ENCODE measurements around the gene DNAJC15. TPM values are rescaled to one million over a fixed set of nuclear protein-coding genes. Genes with fewer than 3 reads are reported as not detected.
A peak's percentile ranks its signal among the peaks of the same experiment; 100 is the strongest.

The DNAJC15 gene
- polyA plus RNA-seq, 1 donor (not counting 4 experiments of a cell fraction or from before 2014, with no cell fraction given): 38.5 TPM

DNA sequence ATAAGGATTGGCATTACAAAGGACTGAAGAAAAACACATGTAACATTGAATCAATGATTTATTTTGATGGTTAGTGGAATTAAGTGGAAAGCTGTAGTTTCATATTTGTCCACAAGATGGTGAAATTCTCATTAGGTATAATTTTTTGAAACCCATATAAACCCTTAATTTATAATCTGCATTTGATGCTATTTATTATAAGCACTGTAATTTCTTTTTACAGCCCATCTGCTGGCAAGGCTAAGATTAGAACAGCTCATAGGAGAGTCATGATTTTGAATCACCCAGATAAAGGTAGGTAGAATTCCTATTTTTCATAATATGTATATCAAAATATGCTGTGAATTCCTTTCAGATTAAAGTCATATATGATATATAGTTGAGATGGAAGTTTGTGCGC is 62.2 kb downstream of the DNAJC15 start:
- no peak for TF ChIP-seq EZH2 (IDR thresholded peaks at IDR 0.05; ENCODE audit: low read length)
- TF ChIP-seq, protein P1, sequence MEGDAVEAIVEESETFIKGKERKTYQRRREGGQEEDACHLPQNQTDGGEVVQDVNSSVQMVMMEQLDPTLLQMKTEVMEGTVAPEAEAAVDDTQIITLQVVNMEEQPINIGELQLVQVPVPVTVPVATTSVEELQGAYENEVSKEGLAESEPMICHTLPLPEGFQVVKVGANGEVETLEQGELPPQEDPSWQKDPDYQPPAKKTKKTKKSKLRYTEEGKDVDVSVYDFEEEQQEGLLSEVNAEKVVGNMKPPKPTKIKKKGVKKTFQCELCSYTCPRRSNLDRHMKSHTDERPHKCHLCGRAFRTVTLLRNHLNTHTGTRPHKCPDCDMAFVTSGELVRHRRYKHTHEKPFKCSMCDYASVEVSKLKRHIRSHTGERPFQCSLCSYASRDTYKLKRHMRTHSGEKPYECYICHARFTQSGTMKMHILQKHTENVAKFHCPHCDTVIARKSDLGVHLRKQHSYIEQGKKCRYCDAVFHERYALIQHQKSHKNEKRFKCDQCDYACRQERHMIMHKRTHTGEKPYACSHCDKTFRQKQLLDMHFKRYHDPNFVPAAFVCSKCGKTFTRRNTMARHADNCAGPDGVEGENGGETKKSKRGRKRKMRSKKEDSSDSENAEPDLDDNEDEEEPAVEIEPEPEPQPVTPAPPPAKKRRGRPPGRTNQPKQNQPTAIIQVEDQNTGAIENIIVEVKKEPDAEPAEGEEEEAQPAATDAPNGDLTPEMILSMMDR (optimal IDR thresholded peaks at IDR 0.05 in 1 of 3, IDR thresholded peaks at IDR 0.05 in 1 of 3, conservative IDR thresholded peaks at IDR 0.05 in 1 of 3; ENCODE audit: extremely low read depth in 1 of 3, insufficient read depth in 2 of 3, low read length in 3 of 3): peak in 1 of 3 experiments; percentile 40
- DNase-seq (ENCODE audit: low read depth, low spot score) (no peak), FAIRE-seq (no peak)
- no peaks in the 10 kb centered on the region for H3K4me1 ChIP-seq (ENCODE audit: control insufficient read depth, extremely low read depth, insufficient read depth, low read length)
- H3K36me3 ChIP-seq (ENCODE audit: control insufficient read depth in 2 of 2, extremely low read depth in 1 of 2, insufficient read depth in 2 of 2, low read length in 2 of 2): no peaks in the 10 kb centered on the region
- dilution Hi-C loops (cut with MboI; ENCODE audit: extremely low pct_ligation_motif_present, low sequenced_read_pairs): no loop called here
- H3K27ac ChIP-seq (ENCODE audit: control insufficient read depth, insufficient read depth, low read length): no peak overlapping the region
- no peaks in the 10 kb centered on the region for H3K27me3 ChIP-seq (ENCODE audit: control insufficient read depth, extremely low read depth, insufficient read depth, low read length)
- H2AFZ ChIP-seq (ENCODE audit: control insufficient read depth, low read length): no peak overlapping the region
- H3K9me1 ChIP-seq (ENCODE audit: control insufficient read depth, extremely low read depth, insufficient read depth, low read length): no peaks in the 10 kb centered on the region
- no peak overlapping the region for H3K4me2 ChIP-seq (ENCODE audit: control insufficient read depth, extremely low read depth, insufficient read depth, low read depth, low read length)
- H3K9me3 ChIP-seq (ENCODE audit: control insufficient read depth, low read depth, low read length): no peaks in the 10 kb centered on the region
- H4K20me1 ChIP-seq (ENCODE audit: control insufficient read depth, extremely low read depth, insufficient read depth, low read length): no peaks in the 10 kb centered on the region
- H3K9ac ChIP-seq (ENCODE audit: control insufficient read depth, extremely low read depth, insufficient read depth, low read length): no peak overlapping the region
- H3K4me3 ChIP-seq (ENCODE audit: control insufficient read depth in 2 of 3, extremely low read depth in 1 of 3, insufficient read depth in 2 of 3, low read depth in 1 of 3, low read length in 3 of 3): no peak overlapping the region
- H3K79me2 ChIP-seq (ENCODE audit: control insufficient read depth, insufficient read depth, low read length): no peaks in the 10 kb centered on the region

DNA sequence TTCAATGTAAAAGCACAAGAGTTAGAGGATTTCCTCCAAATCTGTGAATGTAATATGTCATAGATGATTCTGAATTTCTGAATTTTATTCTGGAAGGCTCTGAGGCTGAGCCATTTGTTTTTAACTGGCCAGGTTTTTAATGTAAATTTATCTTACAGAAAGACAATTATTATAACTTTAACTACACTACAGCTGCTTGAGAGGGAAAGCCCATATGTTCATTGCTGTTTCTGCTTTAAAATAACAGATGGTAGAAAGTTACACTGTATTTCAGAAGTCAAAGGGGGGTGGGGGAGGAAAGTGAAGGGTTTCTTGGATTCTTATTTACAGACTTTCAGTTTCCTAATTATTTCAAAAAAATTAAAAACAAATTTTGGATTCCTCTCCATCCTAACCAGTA is 62.8 kb downstream of the DNAJC15 start:
- TF ChIP-seq, protein P1 (optimal IDR thresholded peaks at IDR 0.05 in 1 of 3, IDR thresholded peaks at IDR 0.05 in 1 of 3, conservative IDR thresholded peaks at IDR 0.05 in 1 of 3; ENCODE audit: extremely low read depth in 1 of 3, insufficient read depth in 2 of 3, low read length in 3 of 3): no peak
- TF ChIP-seq EZH2 (IDR thresholded peaks at IDR 0.05; ENCODE audit: low read length): no peak
- H3K9me3 ChIP-seq (ENCODE audit: control insufficient read depth, low read depth, low read length): no peaks in the 10 kb centered on the region
- H3K36me3 ChIP-seq (ENCODE audit: control insufficient read depth in 2 of 2, extremely low read depth in 1 of 2, insufficient read depth in 2 of 2, low read length in 2 of 2): no peaks in the 10 kb centered on the region
- no peaks in the 10 kb centered on the region for H4K20me1 ChIP-seq (ENCODE audit: control insufficient read depth, extremely low read depth, insufficient read depth, low read length)
- FAIRE-seq (no peak), DNase-seq (ENCODE audit: low read depth, low spot score) (no peak)
- no peaks in the 10 kb centered on the region for H3K79me2 ChIP-seq (ENCODE audit: control insufficient read depth, insufficient read depth, low read length)
- no peaks in the 10 kb centered on the region for H3K27me3 ChIP-seq (ENCODE audit: control insufficient read depth, extremely low read depth, insufficient read depth, low read length)
- H3K4me1 ChIP-seq (ENCODE audit: control insufficient read depth, extremely low read depth, insufficient read depth, low read length): no peaks in the 10 kb centered on the region
- H3K4me3 ChIP-seq (ENCODE audit: control insufficient read depth in 2 of 3, extremely low read depth in 1 of 3, insufficient read depth in 2 of 3, low read depth in 1 of 3, low read length in 3 of 3): no peak overlapping the region
- H3K9ac ChIP-seq (ENCODE audit: control insufficient read depth, extremely low read depth, insufficient read depth, low read length): no peak overlapping the region
- H3K9me1 ChIP-seq (ENCODE audit: control insufficient read depth, extremely low read depth, insufficient read depth, low read length): no peaks in the 10 kb centered on the region
- dilution Hi-C loops (cut with MboI; ENCODE audit: extremely low pct_ligation_motif_present, low sequenced_read_pairs): no loop called here
- no peak overlapping the region for H3K27ac ChIP-seq (ENCODE audit: control insufficient read depth, insufficient read depth, low read length)
- no peak overlapping the region for H3K4me2 ChIP-seq (ENCODE audit: control insufficient read depth, extremely low read depth, insufficient read depth, low read depth, low read length)
- no peak overlapping the region for H2AFZ ChIP-seq (ENCODE audit: control insufficient read depth, low read length)

All from keratinocyte (primary cell).